IMR-90 (cell line): ENCODE data around the gene GLTPD2. TPM values are rescaled to one million over a fixed set of nuclear protein-coding genes. Genes with fewer than 3 reads are reported as not detected.

Experiments used
- ATAC-seq: fragments of 200-7000 bp; cut with Tn5 transposase; 2 replicates; pipeline ENCODE4 v1.9.1; 2020; ENCODE audit warnings: low read depth, mild to moderate bottlenecking, moderate library complexity
- BruUV-seq: library from RNA; stranded (reverse); fragments of 400-500 nt; replicated peaks from 2 replicates; lab custom pipeline; 2021; lab: Mats Ljungman, UMichigan
- CTCF ChIA-PET: fragments of 300-600 bp; formaldehyde crosslinking; extraction: SDS; loops from one replicate; lab custom pipeline; 2021; ENCODE audit warnings: antibody characterized with exemption; lab: Yijun Ruan, JAX
- POLR2A ChIA-PET: fragments of 300-600 bp; sonication (Branson Sonifier 250); formaldehyde crosslinking; loops from one replicate; lab custom pipeline; 2022; ENCODE audit warnings: antibody characterized with exemption; ENCODE audit not compliant: unreplicated experiment; lab: Charles Lee
- DNase-seq: peaks from one replicate; pipeline ENCODE4 v3.0.0; 2013
- H2AFZ ChIP-seq: replicated peaks from 2 replicates; pipeline ENCODE3; 2013; ENCODE audit warnings: low read length, mild to moderate bottlenecking; ENCODE audit not compliant: poor library complexity
- H2AK5ac ChIP-seq: 2 replicates; pipeline ENCODE4 v1.6.1; 2013; ENCODE audit warnings: low read depth, low read length, inconsistent platforms
- H2AK9ac ChIP-seq: replicated peaks from 2 replicates; pipeline ENCODE3; 2013; ENCODE audit warnings: mild to moderate bottlenecking, low read depth, low read length, moderate library complexity; ENCODE audit not compliant: poor library complexity
- H2BK120ac ChIP-seq: 2 replicates; pipeline ENCODE4 v1.6.1; 2013; ENCODE audit warnings: low read depth, low read length, inconsistent platforms
- H2BK15ac ChIP-seq: 3 replicates; pipeline ENCODE4 v1.6.1; 2013; ENCODE audit warnings: low read depth, low read length, inconsistent platforms
- H2BK20ac ChIP-seq: 2 replicates; pipeline ENCODE4 v1.6.1; 2013; ENCODE audit warnings: low read depth, mild to moderate bottlenecking, inconsistent platforms, low read length, moderate library complexity
- H2BK5ac ChIP-seq: 2 replicates; pipeline ENCODE4 v1.6.1; 2013; ENCODE audit warnings: mild to moderate bottlenecking, low read depth, low read length, inconsistent platforms; ENCODE audit not compliant: poor library complexity, severe bottlenecking
- H3K14ac ChIP-seq: replicated peaks from 2 replicates; pipeline ENCODE4 v1.6.1; 2013; ENCODE audit warnings: low read depth, low read length, inconsistent platforms
- H3K18ac ChIP-seq: 2 replicates; pipeline ENCODE4 v1.6.1; 2013; ENCODE audit warnings: low read depth, low read length, control low read depth
- H3K23ac ChIP-seq: 2 replicates; pipeline ENCODE4 v1.6.1; 2013; ENCODE audit warnings: low read depth, low read length, inconsistent platforms
- H3K27ac ChIP-seq: 2 replicates; pipeline ENCODE4 v1.5.1; 2013; ENCODE audit warnings: mild to moderate bottlenecking, control low read depth, low read length; ENCODE audit not compliant: insufficient read depth
- H3K27me3 ChIP-seq: 2 replicates; pipeline ENCODE4 v1.6.1; 2013; ENCODE audit warnings: low read length; ENCODE audit not compliant: control insufficient read depth, insufficient read depth
- H3K36me3 ChIP-seq: 2 replicates; pipeline ENCODE4 v1.6.1; 2013; ENCODE audit warnings: low read length, mixed read lengths; ENCODE audit not compliant: control insufficient read depth, insufficient read depth
- H3K4ac ChIP-seq: 2 replicates; pipeline ENCODE4 v1.6.1; 2013; ENCODE audit warnings: low read depth, low read length, inconsistent platforms
- H3K4me1 ChIP-seq: 2 replicates; pipeline ENCODE4 v1.6.1; 2013; ENCODE audit warnings: low read length, mixed read lengths; ENCODE audit not compliant: control insufficient read depth, insufficient read depth
- H3K4me2 ChIP-seq: 2 replicates; pipeline ENCODE4 v1.6.1; 2013; ENCODE audit warnings: low read depth, mild to moderate bottlenecking, control low read depth, low read length, moderate library complexity
- H3K4me3 ChIP-seq: 2 replicates; pipeline ENCODE4 v1.5.1; 2013; ENCODE audit warnings: low read depth, mild to moderate bottlenecking, control low read depth, low read length, moderate library complexity; ENCODE audit not compliant: insufficient read depth
- H3K56ac ChIP-seq: 2 replicates; pipeline ENCODE4 v1.6.1; 2013; ENCODE audit warnings: low read length, inconsistent platforms; ENCODE audit not compliant: insufficient read depth; ENCODE audit errors: extremely low read depth
- H3K79me1 ChIP-seq, 2 experiments: 2 replicates each; pipeline ENCODE4 v1.6.1; 2013; ENCODE audit warnings: low read length in 2 of 2, inconsistent platforms in 1 of 2, low read depth in 1 of 2
- H3K9ac ChIP-seq: 2 replicates; pipeline ENCODE4 v1.6.1; 2013; ENCODE audit warnings: low read depth, low read length, control low read depth
- H3K9me1 ChIP-seq: 2 replicates; pipeline ENCODE4 v1.6.1; 2013; ENCODE audit warnings: low read length, inconsistent platforms; ENCODE audit not compliant: insufficient read depth
- H3K9me3 ChIP-seq: 2 replicates; pipeline ENCODE4 v1.6.1; 2013; ENCODE audit warnings: low read length; ENCODE audit not compliant: control insufficient read depth, insufficient read depth
- H4K20me1 ChIP-seq: 2 replicates; pipeline ENCODE4 v1.6.1; 2013; ENCODE audit warnings: low read length, inconsistent platforms; ENCODE audit not compliant: insufficient read depth
- H4K5ac ChIP-seq: 2 replicates; pipeline ENCODE4 v1.6.1; 2013; ENCODE audit warnings: mild to moderate bottlenecking, low read depth, low read length, control low read depth
- H4K8ac ChIP-seq, 2 experiments: 2 replicates each; pipeline ENCODE4 v1.6.1; 2013; ENCODE audit warnings: low read depth in 2 of 2, low read length in 2 of 2, control low read depth in 1 of 2, inconsistent platforms in 1 of 2
- H4K91ac ChIP-seq: 2 replicates; pipeline ENCODE4 v1.6.1; 2013; ENCODE audit warnings: low read depth, low read length, inconsistent platforms; ENCODE audit not compliant: insufficient read depth
- BHLHE40 ChIP-seq: fragments of 150-350 bp; IDR thresholded peaks from 2 replicates; pipeline ENCODE4 v1.6.1; 2016; ENCODE audit warnings: mild to moderate bottlenecking, low read depth, low read length
- CHD1 ChIP-seq: IDR thresholded peaks from 2 replicates; pipeline ENCODE4 v1.6.1; 2012; ENCODE audit warnings: low read depth, low read length, improper control_type of control experiment
- RCOR1 ChIP-seq: IDR thresholded peaks from 2 replicates; pipeline ENCODE4 v1.6.1; 2012; ENCODE audit warnings: mild to moderate bottlenecking, low read length, improper control_type of control experiment; ENCODE audit not compliant: insufficient replicate concordance
- SMC3 ChIP-seq: fragments of 150-350 bp; IDR thresholded peaks from 2 replicates; pipeline ENCODE4 v1.6.1; 2016; ENCODE audit warnings: low read depth, mild to moderate bottlenecking, antibody characterized with exemption, low read length, moderate library complexity
- WGBS, 2 experiments: methylation state at CpG; one replicate each; pipeline versions ENCODE4 v1.1.5 to v1.1.7; 2013; ENCODE audit warnings: missing lambda C conversion rate in 2 of 2; ENCODE audit not compliant: insufficient read length in 1 of 2; ENCODE audit errors: extremely low coverage in 2 of 2; 5-methylcytosine and 5-hydroxymethylcytosine counted together
- dilution Hi-C: fragments of 300-500 bp; cut with HindIII; formaldehyde crosslinking; loops from one replicate; pipeline ENCODE4 v1.14.3; 2018; ENCODE audit warnings: low sequenced_read_pairs; ENCODE audit not compliant: unreplicated experiment
- in situ Hi-C: fragments of 300-500 bp; cut with MboI; formaldehyde crosslinking; loops from 3 replicates; pipeline ENCODE4 v1.14.3; 2019; ENCODE audit warnings: low sequenced_read_pairs, inconsistent platforms, mixed read lengths
- intact Hi-C: fragments of 100-400 bp; cut with micrococcal nuclease; formaldehyde crosslinking; loops from 2 replicates; pipeline ENCODE4 v1.10.0; 2022
- polyA plus RNA-seq, 3 experiments: library from polyadenylated mRNA; depleted of rRNA; stranded (reverse); fragments of >200 nt; gene quantifications; 2 replicates each; pipeline ENCODE4 v1.2.3, GENCODE V29; 2012; ENCODE audit warnings: low replicate concordance in 1 of 3
- total RNA-seq: library from RNA; depleted of rRNA; stranded (reverse); fragments of >200 nt; gene quantifications from 2 replicates; pipeline ENCODE4 v1.2.3, GENCODE V29; 2012

Gene GLTPD2
- total and polyA plus RNA-seq, 2 of the 4 experiments (the other 2 are of a cell fraction), result not detected

DNA sequence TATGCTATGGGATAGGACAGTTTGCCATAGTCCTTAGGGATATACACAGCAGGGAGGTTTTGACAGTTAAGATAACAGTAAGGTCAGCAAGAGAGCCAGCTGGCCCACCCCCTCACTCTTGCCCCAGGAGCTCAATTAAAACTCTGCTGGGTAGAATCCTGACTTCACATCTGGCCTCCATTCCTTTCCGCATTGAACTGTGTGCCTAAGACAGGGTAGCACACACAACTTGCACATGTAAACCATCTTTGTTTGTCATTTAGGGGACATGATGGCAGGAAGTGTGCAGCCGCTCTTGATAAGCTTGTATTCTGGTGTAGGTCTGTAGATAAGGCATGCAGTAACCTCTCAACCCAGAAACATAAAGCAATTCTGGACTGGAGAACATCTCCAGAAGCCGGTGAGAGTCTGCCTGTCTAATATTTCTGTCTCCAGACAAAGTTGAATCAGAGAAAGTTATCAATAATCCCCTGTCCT is 49.6 kb downstream of the GLTPD2 start:
- H3K14ac ChIP-seq, result no peak overlapping the region
- no peak overlapping the region for H2AK9ac ChIP-seq
- no peak overlapping the region for H4K5ac ChIP-seq
- H3K4me2 ChIP-seq, result no peak overlapping the region
- no peak overlapping the region for H2BK15ac ChIP-seq
- peaks cover 48% of the 10 kb centered on the region for H3K9me1 ChIP-seq
- H3K4me1 ChIP-seq, result peaks cover 19% of the 10 kb centered on the region
- no peak overlapping the region for H3K9ac ChIP-seq
- H2AFZ ChIP-seq, result no peak overlapping the region
- H3K18ac ChIP-seq, result no peak overlapping the region
- no peak overlapping the region for H2BK5ac ChIP-seq
- H4K8ac ChIP-seq, result no peak overlapping the region
- H2BK20ac ChIP-seq, result no peak overlapping the region
- peaks cover 71% of the 10 kb centered on the region for H4K20me1 ChIP-seq
- H3K56ac ChIP-seq, result no peak overlapping the region
- in situ Hi-C loops (no loop called here), dilution Hi-C loops (no loop called here), intact Hi-C loops (no loop called here)
- no peak overlapping the region for H3K23ac ChIP-seq
- no peak overlapping the region for H3K27ac ChIP-seq
- H2BK120ac ChIP-seq, result no peak overlapping the region
- peaks cover 42 to 89% of the 10 kb centered on the region in 2 experiments for H3K79me1 ChIP-seq
- H3K9me3 ChIP-seq, result no peaks in the 10 kb centered on the region
- H3K27me3 ChIP-seq, result no peaks in the 10 kb centered on the region
- TF ChIP-seq CHD1, result no peak
- no peak for TF ChIP-seq SMC3
- no peak for TF ChIP-seq BHLHE40
- no peak for TF ChIP-seq RCOR1
- no peak overlapping the region for H4K91ac ChIP-seq
- H2AK5ac ChIP-seq, result no peak overlapping the region
- BruUV-seq, result no TSS peak
- no peak overlapping the region for H3K4me3 ChIP-seq
- DNase-seq (no peak), ATAC-seq (no peak)
- H3K4ac ChIP-seq, result no peak overlapping the region
- ChIA-PET CTCF (interaction anchor here (0.8 kb wide), 1 partner anchor 14 kb away, joined by 3 read pairs; no protein-coding TSS in a partner anchor), POLR2A (no interaction called here)
- H3K36me3 ChIP-seq, result peaks cover 5% of the 10 kb centered on the region; the same call in 1 of the 2 replicates
- no CpG with 5 or more reads among the region's 3 CpGs for WGBS, 2 experiments
